PFSK-1 (cell line): ENCODE data around the gene PPP1R2.

Experiments used
- FOXP2 ChIP-seq: optimal IDR thresholded peaks from 2 replicates; pipeline ENCODE3; 2011; ENCODE audit warnings: borderline replicate concordance, control low read depth, inconsistent platforms; ENCODE audit not compliant: insufficient read depth; ENCODE audit errors: extremely low read length, extremely low read depth
- POLR2AphosphoS5 ChIP-seq: IDR thresholded peaks from 2 replicates; pipeline ENCODE4 v1.6.1; 2012; ENCODE audit warnings: low read depth, mild to moderate bottlenecking, control low read depth, low read length, moderate library complexity
- REST ChIP-seq, 2 experiments: IDR thresholded peaks; 2 replicates each; pipeline versions ENCODE4 v1.6.1 to v1.8.0; 2011 to 2012; ENCODE audit warnings: low read depth in 2 of 2, low read length in 2 of 2, control low read depth in 1 of 2, inconsistent platforms in 1 of 2, mild to moderate bottlenecking in 1 of 2, moderate library complexity in 1 of 2; ENCODE audit not compliant: insufficient read depth in 1 of 2
- SIN3A ChIP-seq: IDR thresholded peaks from 2 replicates; pipeline ENCODE4 v1.6.1; 2012; ENCODE audit warnings: mild to moderate bottlenecking, low read length, moderate library complexity, borderline replicate concordance; ENCODE audit not compliant: insufficient read depth
- TAF1 ChIP-seq: IDR thresholded peaks from 2 replicates; pipeline ENCODE4 v1.6.1; 2012; ENCODE audit warnings: low read length, control low read depth, borderline replicate concordance; ENCODE audit not compliant: insufficient read depth

- TF ChIP-seq SIN3A: no peak
- no peak for TF ChIP-seq POLR2AphosphoS5
- TF ChIP-seq TAF1: no peak
- TF ChIP-seq REST (IDR thresholded peaks at IDR 0.05; ENCODE audit: insufficient read depth in 1 of 2, low read depth in 2 of 2, low read length in 2 of 2): no peak
- no peak for TF ChIP-seq FOXP2
Observed at GRCh38 chr3:195574497-195575304, 31.6 kb upstream of the PPP1R2 start.
